GM12865 (cell line): ENCODE results near the gene SMPD1.
A peak's percentile ranks its signal among the peaks of the same experiment; 100 is the strongest.

Experiments used
- DNase-seq: peaks from one replicate; pipeline ENCODE4 v3.0.0; 2010; ENCODE audit warnings: low read depth
- H3K4me3 ChIP-seq: 2 replicates; pipeline ENCODE4 v1.5.1; 2011; ENCODE audit warnings: mild to moderate bottlenecking, low read depth, low read length, control low read depth
- TF ChIP-seq, protein P1 (sequence below): IDR thresholded peaks from 2 replicates; pipeline ENCODE4 v1.5.1; 2011; ENCODE audit warnings: low read length, control low read depth, low read depth, inconsistent platforms; ENCODE audit not compliant: insufficient read depth; ENCODE audit errors: missing control alignments

SMPD1 gene

DNA sequence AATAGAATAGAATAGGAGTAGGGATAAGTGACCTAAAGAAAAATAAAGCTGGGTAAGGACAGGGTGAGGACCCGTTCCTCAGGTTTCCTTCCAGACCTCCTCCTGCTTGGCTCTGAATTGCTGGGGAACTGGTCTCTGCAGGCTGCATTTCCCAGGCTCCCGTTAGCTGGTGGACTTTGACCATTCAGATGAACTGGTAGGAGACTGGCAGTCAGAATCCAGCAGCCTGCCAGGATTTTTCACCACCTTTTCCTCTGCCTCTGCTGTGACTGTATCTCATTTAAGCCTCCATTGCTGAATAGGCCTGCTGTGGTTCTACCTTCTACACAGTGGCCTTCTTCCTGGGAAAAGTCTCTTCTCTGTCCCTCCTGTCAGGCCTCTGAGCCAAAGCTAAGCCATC lies 24.6 kb upstream of the SMPD1 start:
- TF ChIP-seq, protein P1, sequence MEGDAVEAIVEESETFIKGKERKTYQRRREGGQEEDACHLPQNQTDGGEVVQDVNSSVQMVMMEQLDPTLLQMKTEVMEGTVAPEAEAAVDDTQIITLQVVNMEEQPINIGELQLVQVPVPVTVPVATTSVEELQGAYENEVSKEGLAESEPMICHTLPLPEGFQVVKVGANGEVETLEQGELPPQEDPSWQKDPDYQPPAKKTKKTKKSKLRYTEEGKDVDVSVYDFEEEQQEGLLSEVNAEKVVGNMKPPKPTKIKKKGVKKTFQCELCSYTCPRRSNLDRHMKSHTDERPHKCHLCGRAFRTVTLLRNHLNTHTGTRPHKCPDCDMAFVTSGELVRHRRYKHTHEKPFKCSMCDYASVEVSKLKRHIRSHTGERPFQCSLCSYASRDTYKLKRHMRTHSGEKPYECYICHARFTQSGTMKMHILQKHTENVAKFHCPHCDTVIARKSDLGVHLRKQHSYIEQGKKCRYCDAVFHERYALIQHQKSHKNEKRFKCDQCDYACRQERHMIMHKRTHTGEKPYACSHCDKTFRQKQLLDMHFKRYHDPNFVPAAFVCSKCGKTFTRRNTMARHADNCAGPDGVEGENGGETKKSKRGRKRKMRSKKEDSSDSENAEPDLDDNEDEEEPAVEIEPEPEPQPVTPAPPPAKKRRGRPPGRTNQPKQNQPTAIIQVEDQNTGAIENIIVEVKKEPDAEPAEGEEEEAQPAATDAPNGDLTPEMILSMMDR, result no peak
- no peak overlapping the region for H3K4me3 ChIP-seq
- DNase-seq, result no peak

GRCh38 chr11:6371825-6372224 lies 18.4 kb upstream of the SMPD1 start:
- no peak overlapping the region for H3K4me3 ChIP-seq
- TF ChIP-seq, protein P1, result no peak
- DNase-seq, result no peak

DNA sequence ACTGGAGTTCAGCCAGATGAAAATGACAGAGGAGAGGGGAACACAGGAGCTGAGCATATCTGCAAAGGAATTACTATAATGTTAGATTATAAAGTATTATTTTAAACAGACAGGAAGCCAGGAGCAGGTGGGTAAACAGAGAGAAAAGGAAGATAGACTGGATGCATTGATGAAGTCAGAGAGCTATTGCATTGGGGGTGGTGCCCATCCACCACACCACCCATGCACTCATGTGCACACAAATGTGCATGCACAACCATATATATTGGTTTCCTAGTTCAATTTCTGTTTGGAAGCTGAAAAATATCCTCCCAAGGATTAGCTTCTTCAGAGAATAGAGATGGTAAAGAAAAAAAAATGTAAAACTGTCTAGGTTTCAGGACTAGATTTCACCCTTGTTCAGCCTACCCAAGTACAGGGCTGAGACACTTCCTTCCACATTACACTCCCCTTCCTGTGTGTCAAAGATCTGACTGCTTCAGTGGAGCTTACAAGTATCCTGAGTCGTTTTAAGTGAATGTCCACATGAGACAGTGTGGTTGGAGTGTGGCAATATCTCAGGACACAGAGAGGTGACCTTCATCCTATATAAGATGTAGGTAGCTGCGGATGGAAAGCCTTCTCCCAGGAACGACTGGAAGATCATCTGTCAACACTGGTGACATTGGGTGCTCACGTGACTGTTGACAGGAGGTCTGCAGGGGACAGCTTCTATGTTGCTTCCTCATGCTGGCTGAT lies 12.2 kb upstream of the SMPD1 start:
- TF ChIP-seq, protein P1, result no peak
- DNase-seq, result peak; percentile 15
- H3K4me3 ChIP-seq, result no peak overlapping the region

DNA sequence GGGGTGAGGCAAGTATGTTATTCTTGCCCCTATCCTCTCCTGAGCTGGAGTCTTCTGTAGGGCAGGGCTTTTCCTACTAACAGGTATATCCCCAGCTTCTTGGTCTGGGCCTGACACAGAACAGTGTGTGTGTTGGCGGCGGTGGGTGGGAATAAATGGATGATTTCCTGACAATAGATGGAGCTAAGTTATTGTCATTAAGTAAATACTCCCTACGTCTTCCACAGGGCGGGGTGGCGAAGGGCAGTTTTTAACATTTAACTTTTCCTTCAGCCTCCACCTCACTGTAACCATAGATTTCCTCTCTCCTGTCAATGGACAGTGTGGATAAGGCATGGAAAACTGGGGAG lies 11.7 kb upstream of the SMPD1 start:
- no peak overlapping the region for H3K4me3 ChIP-seq
- TF ChIP-seq, protein P1, result no peak

GRCh38 chr11:6385046-6385777 lies 5.1 kb upstream of the SMPD1 start:
- no peak for DNase-seq
- TF ChIP-seq, protein P1, result no peak
- no peak overlapping the region for H3K4me3 ChIP-seq

More for the DNA sequence above, 11.7 kb upstream of the SMPD1 start:
- no peak for DNase-seq

DNA sequence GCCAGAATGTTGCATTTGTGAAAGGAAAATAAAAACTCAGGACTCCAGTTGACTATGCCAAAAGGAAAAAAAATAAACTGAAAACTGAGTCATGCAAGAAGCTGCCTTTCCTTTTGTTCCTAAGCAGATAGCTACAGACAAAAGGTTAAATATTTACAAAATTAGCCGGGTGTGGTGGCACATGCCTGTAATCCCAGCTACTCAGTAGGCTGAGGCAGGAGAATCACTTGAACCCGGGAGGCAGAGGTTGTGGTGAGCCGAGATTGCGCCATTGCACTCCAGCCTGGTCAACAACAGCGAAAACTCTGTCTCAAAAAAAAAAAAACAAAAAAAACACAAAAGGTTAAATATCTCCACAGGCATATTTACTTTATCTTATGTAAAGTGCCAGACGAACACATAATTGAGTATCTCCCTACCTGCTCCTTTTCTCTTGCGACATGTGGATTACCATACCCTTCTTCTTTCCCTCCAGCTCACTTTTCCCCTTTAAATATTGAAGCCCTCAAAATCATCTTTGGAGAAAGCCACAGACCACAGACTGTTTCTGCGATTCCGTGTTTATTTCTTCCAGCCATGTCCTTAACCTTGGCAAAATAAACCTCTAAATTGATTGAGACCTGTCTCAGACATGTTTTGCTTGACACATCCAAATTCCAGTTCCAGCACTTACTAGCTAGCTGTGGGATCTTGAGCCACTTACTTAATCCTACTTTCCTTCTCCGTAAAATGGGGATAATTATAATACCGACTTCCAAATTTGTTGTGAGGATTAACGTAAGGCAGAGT lies 2.3 kb upstream of the SMPD1 start:
- DNase-seq, result no peak
- H3K4me3 ChIP-seq, result no peak overlapping the region
- TF ChIP-seq, protein P1, result no peak
